Esophagus mucosa (tissue), 1 donor: ENCODE data around the gene ZNF679. TPM values are rescaled to one million over a fixed set of nuclear protein-coding genes. Genes with fewer than 3 reads are reported as not detected.
"Not testable (repeated sequence)": the region's sequence is repeated elsewhere in the genome, so short reads cannot be mapped to it uniquely, and the experiment has no call there.

Experiments used
- ATAC-seq: fragments of 200-7000 bp; cut with Tn5 transposase; one replicate; pipeline ENCODE4 v1.9.1; 2020
- total RNA-seq: library from RNA; stranded (reverse); gene quantifications from one replicate; pipeline ENCODE4 v1.2.4, GENCODE V29; 2023
- donor health status: DM: yes; HTN: yes; CAD: no.

Gene ZNF679
- not detected for total RNA-seq

GRCh38 chr7:64228174-64228573, at the start of gene ZNF679:
TSS of gene ZNF679 (plus strand) at chr7:64228474. CDS start at chr7:64249118, 20,644 bp downstream.
- ATAC-seq, result not testable (repeated sequence)

GRCh38 chr7:64180989-64181388, 47.3 kb upstream of the ZNF679 start:
- no peak for ATAC-seq

GRCh38 chr7:64181586-64181985, 46.7 kb upstream of the ZNF679 start:
- no peak for ATAC-seq

GRCh38 chr7:64182036-64182790, 46.1 kb upstream of the ZNF679 start:
- no peak for ATAC-seq

GRCh38 chr7:64183126-64183742, 45.0 kb upstream of the ZNF679 start:
- no peak for ATAC-seq

GRCh38 chr7:64183827-64184372, 44.4 kb upstream of the ZNF679 start:
- ATAC-seq, result no peak

GRCh38 chr7:64184376-64184775, 43.9 kb upstream of the ZNF679 start:
- peak; percentile 15 for ATAC-seq

GRCh38 chr7:64187408-64187807, 40.9 kb upstream of the ZNF679 start:
- ATAC-seq, result no peak

GRCh38 chr7:64192148-64192704, 36.0 kb upstream of the ZNF679 start:
- no peak for ATAC-seq

GRCh38 chr7:64192775-64193174, 35.5 kb upstream of the ZNF679 start:
- no peak for ATAC-seq

- no peak for ATAC-seq
Observed at GRCh38 chr7:64206903-64207302, 21.4 kb upstream of the ZNF679 start, which contains the start of gene ZNF735. TSS of gene ZNF735 (plus strand) at chr7:64207203. CDS start at chr7:64207203, 0 bp downstream.

- not testable (repeated sequence) for ATAC-seq
Observed at GRCh38 chr7:64219710-64220298, 8.5 kb upstream of the ZNF679 start.

GRCh38 chr7:64223366-64223765, 4.9 kb upstream of the ZNF679 start:
- no peak for ATAC-seq

- ATAC-seq, result no peak
Observed at GRCh38 chr7:64266341-64266919, 38.2 kb downstream of the ZNF679 start.

GRCh38 chr7:64277630-64278029, 49.4 kb downstream of the ZNF679 start:
- no peak for ATAC-seq

GRCh38 chr7:64294701-64295420, 66.6 kb downstream of the ZNF679 start:
- ATAC-seq, result no peak

GRCh38 chr7:64297418-64297817, 69.1 kb downstream of the ZNF679 start:
- ATAC-seq, result not testable (repeated sequence)

- ATAC-seq, result peak; percentile 73
Observed at GRCh38 chr7:64300641-64301405, 72.5 kb downstream of the ZNF679 start.

GRCh38 chr7:64307254-64308015, 79.2 kb downstream of the ZNF679 start:
- peak; percentile 98 for ATAC-seq

GRCh38 chr7:64308016-64308270, 79.7 kb downstream of the ZNF679 start:
- no peak for ATAC-seq

GRCh38 chr7:64310426-64310825, 82.2 kb downstream of the ZNF679 start:
- no peak for ATAC-seq
